Measurements from ENCODE around the gene RTN1. TPM values are rescaled to one million over a fixed set of nuclear protein-coding genes. Genes with fewer than 3 reads are reported as not detected.

RTN1 gene
- total RNA-seq, 1 donor from 2014 or later = 11.1 TPM

- peak overlapping the region; percentile 83 for H3K4me3 Mint-ChIP-seq
Measured at GRCh38 chr14:59630288-59630963, 240.2 kb downstream of the RTN1 start.

DNA sequence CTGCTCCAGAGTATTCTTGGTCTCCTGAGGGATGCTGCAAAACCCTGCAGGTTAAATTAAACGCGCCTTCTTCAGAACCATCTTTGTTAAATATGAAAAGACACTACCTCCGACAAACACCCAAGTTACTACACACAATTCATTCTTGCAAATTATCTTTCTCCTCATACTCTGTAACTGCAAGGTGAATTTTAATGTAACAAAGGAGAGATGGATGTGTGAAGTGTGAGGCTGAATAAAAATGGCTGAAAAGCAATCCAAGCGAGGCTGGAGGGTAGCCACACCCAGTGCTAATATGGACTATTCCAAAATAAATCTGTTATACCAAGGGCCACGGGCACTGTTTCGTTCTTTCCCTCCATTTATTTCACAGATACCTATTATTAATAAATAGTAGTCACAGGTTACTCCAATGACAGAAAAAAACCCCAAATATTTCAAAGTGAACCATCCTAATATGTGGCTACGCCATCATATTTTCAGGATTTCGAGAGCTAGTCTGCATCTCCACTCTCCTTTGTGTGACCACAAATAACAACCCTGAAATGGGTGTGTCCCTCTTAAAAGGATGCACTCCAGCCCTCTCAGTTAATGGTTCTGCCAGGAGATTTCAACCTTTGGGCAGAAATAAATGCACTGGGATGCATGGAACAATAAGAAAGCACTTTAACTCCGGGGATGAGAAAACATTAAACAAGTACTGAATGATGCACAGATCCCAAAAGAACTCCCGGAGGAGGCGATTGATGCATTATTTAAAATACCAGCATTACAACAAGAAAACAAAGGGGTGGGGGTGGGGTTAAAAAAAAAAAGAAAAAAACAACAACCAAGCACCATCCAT is 240.9 kb downstream of the RTN1 start:
- Mint-ChIP-seq H3K4me3 (peak overlapping the region; percentile 83), H3K36me3 (no peaks in the 10 kb centered on the region), H3K4me1 (ENCODE audit: unreplicated experiment) (no peaks in the 10 kb centered on the region), H3K27ac (no peak overlapping the region), H3K27me3 (peaks cover 72% of the 10 kb centered on the region), H3K9me3 (peaks cover 2% of the 10 kb centered on the region)
- no peak for DNase-seq (ENCODE audit: extremely low spot score, unreplicated experiment)
- TF ChIP-seq, protein P1, sequence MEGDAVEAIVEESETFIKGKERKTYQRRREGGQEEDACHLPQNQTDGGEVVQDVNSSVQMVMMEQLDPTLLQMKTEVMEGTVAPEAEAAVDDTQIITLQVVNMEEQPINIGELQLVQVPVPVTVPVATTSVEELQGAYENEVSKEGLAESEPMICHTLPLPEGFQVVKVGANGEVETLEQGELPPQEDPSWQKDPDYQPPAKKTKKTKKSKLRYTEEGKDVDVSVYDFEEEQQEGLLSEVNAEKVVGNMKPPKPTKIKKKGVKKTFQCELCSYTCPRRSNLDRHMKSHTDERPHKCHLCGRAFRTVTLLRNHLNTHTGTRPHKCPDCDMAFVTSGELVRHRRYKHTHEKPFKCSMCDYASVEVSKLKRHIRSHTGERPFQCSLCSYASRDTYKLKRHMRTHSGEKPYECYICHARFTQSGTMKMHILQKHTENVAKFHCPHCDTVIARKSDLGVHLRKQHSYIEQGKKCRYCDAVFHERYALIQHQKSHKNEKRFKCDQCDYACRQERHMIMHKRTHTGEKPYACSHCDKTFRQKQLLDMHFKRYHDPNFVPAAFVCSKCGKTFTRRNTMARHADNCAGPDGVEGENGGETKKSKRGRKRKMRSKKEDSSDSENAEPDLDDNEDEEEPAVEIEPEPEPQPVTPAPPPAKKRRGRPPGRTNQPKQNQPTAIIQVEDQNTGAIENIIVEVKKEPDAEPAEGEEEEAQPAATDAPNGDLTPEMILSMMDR (conservative IDR thresholded peaks at IDR 0.05) = no peak

More at GRCh38 chr14:59630288-59630963, 240.2 kb downstream of the RTN1 start:
- peaks cover 9% of the 10 kb centered on the region for H3K9me3 Mint-ChIP-seq
- TF ChIP-seq, protein P1 (conservative IDR thresholded peaks at IDR 0.05) = no peak
- no peak for DNase-seq (ENCODE audit: extremely low spot score, unreplicated experiment)
- H3K27me3 Mint-ChIP-seq = peaks cover 76% of the 10 kb centered on the region
- no peaks in the 10 kb centered on the region for H3K36me3 Mint-ChIP-seq
- no peaks in the 10 kb centered on the region for H3K4me1 Mint-ChIP-seq (ENCODE audit: unreplicated experiment)
- no peak overlapping the region for H3K27ac Mint-ChIP-seq

- H3K27me3 Mint-ChIP-seq = peaks cover 72% of the 10 kb centered on the region
- no peak overlapping the region for H3K27ac Mint-ChIP-seq
- no peaks in the 10 kb centered on the region for H3K36me3 Mint-ChIP-seq
- H3K4me1 Mint-ChIP-seq (ENCODE audit: unreplicated experiment) = no peaks in the 10 kb centered on the region
- TF ChIP-seq, protein P1 (conservative IDR thresholded peaks at IDR 0.05) = no peak
- no peak for DNase-seq (ENCODE audit: extremely low spot score, unreplicated experiment)
- H3K4me3 Mint-ChIP-seq = no peak overlapping the region
- H3K9me3 Mint-ChIP-seq = no peaks in the 10 kb centered on the region
Measured at GRCh38 chr14:59627011-59627520, 243.5 kb downstream of the RTN1 start.

DNA sequence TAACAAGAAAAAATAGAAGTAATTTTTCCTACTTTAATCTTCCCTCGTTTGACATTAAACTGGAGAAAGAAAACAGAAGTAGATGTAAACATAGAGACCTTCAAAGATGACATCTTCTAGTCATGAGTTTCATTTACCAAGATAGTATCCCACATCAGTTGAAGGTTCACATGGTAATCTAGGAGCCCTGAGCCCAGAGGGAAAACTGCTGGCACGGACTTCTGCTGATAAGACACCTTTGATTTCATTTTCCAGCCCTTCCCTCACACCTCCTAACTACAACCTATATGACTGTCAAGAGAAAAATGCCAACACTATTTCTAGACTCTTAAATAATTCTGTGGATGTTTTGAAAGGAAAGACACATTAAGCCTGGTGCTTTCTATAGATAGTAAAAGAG is 247.9 kb downstream of the RTN1 start:
- no peak for DNase-seq (ENCODE audit: extremely low spot score, unreplicated experiment)
- TF ChIP-seq, protein P1 (conservative IDR thresholded peaks at IDR 0.05) = no peak
- Mint-ChIP-seq H3K36me3 (no peaks in the 10 kb centered on the region), H3K27me3 (peaks cover 50% of the 10 kb centered on the region), H3K9me3 (no peaks in the 10 kb centered on the region), H3K27ac (no peak overlapping the region), H3K4me3 (no peak overlapping the region), H3K4me1 (ENCODE audit: unreplicated experiment) (no peaks in the 10 kb centered on the region)

DNA sequence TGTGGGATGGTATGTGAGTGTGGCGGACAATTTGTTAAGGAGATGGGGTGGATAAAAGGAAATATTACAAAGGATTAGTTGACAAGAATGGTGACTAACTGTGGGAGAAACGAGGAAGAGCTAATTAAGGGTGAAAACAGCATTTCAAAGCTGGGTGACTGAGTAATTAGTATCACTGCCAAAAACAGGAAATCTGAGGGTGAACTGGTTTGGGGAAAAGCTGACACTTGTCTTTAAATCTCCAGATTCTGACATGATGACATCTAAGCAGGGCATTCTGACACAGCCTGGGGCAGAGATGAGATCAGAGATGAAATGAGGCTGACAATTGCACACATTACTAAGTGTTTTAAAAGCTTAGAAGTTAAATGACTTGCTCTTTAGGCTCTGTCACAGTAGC is 251.5 kb downstream of the RTN1 start:
- Mint-ChIP-seq H3K4me1 (ENCODE audit: unreplicated experiment) (no peaks in the 10 kb centered on the region), H3K27ac (no peak overlapping the region), H3K4me3 (no peak overlapping the region), H3K9me3 (no peaks in the 10 kb centered on the region), H3K36me3 (no peaks in the 10 kb centered on the region), H3K27me3 (peaks cover 34% of the 10 kb centered on the region)
- TF ChIP-seq, protein P1 (conservative IDR thresholded peaks at IDR 0.05) = no peak
- no peak for DNase-seq (ENCODE audit: extremely low spot score, unreplicated experiment)

All from type B pancreatic cell (in vitro differentiated cells).